Kidney epithelial cell (primary cell): Measurements from ENCODE around the gene ARID5B. TPM values are rescaled to one million over a fixed set of nuclear protein-coding genes. Genes with fewer than 3 reads are reported as not detected.

Source experiments
- DNase-seq: peaks from one replicate; pipeline ENCODE4 v3.0.0-alpha.2; 2010; ENCODE audit warnings: low read depth
- H3K27me3 ChIP-seq: 2 replicates; pipeline ENCODE4 v1.6.0; 2011; ENCODE audit warnings: low read length; ENCODE audit not compliant: control insufficient read depth, insufficient read depth
- H3K36me3 ChIP-seq: 2 replicates; pipeline ENCODE4 v1.5.1; 2011; ENCODE audit warnings: low read length; ENCODE audit not compliant: control insufficient read depth, insufficient read depth
- H3K4me3 ChIP-seq: 2 replicates; pipeline ENCODE4 v1.5.1; 2011; ENCODE audit warnings: low read depth, mild to moderate bottlenecking, control low read depth, low read length
- total RNA-seq: library from RNA; depleted of rRNA; stranded (reverse); fragments of >200 nt; gene quantifications from 2 replicates; pipeline ENCODE4 v1.2.3, GENCODE V29; 2015
- TF ChIP-seq, protein P1 (sequence below): IDR thresholded peaks from 2 replicates; pipeline ENCODE4 v1.5.1; 2011; ENCODE audit warnings: mild to moderate bottlenecking, moderate library complexity, low read length, control low read depth, inconsistent platforms; ENCODE audit not compliant: insufficient read depth, poor library complexity, severe bottlenecking

ARID5B gene
- total RNA-seq, 1 donor from 2014 or later = 11.6 TPM

DNA sequence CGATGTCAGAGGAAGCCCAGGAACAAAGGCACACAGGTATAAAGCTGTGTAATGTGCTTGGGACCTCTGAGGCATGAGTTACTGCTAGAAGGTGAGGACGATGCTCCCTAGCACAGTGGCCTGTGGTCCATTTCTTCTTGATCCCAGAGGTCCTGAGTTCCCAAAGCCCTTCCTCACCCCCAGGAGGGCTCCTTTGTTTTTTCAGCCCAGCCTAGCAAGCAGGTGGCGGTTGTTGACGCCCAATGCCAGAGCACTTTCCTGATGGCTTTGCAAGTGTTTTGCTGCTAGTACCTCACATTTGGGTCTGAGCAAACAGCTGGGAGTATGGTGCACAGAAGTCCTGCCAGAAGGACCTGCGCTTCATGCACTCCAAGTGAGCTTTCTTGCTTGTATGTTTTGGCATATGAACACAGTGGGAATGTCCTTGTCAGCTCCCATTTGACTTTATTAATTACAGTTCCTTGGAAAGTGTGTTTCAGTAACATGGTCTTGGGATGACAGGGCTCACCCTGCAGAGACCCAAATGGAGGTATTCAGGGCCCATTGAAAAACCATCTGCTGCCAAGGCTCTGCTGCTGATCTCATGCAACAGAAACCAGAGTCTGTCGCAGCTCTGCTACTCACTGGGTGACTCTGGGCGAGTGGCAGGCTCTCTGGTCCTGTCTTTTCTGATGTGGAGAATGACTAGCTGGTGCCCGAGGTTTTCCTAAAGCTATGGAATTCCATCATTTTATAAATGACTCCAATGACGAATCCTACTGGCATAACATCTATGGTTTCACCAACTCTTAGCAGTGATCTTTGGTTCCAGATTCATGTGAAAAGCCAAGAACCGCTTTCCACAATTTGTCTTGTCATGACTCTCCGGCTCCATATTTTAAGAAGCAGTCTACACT, 134.9 kb downstream of the ARID5B start:
- Histone ChIP-seq H3K36me3 (no peaks in the 10 kb centered on the region), H3K4me3 (no peak overlapping the region), H3K27me3 (no peaks in the 10 kb centered on the region)
- no peak for DNase-seq
- TF ChIP-seq, protein P1, sequence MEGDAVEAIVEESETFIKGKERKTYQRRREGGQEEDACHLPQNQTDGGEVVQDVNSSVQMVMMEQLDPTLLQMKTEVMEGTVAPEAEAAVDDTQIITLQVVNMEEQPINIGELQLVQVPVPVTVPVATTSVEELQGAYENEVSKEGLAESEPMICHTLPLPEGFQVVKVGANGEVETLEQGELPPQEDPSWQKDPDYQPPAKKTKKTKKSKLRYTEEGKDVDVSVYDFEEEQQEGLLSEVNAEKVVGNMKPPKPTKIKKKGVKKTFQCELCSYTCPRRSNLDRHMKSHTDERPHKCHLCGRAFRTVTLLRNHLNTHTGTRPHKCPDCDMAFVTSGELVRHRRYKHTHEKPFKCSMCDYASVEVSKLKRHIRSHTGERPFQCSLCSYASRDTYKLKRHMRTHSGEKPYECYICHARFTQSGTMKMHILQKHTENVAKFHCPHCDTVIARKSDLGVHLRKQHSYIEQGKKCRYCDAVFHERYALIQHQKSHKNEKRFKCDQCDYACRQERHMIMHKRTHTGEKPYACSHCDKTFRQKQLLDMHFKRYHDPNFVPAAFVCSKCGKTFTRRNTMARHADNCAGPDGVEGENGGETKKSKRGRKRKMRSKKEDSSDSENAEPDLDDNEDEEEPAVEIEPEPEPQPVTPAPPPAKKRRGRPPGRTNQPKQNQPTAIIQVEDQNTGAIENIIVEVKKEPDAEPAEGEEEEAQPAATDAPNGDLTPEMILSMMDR = no peak

DNA sequence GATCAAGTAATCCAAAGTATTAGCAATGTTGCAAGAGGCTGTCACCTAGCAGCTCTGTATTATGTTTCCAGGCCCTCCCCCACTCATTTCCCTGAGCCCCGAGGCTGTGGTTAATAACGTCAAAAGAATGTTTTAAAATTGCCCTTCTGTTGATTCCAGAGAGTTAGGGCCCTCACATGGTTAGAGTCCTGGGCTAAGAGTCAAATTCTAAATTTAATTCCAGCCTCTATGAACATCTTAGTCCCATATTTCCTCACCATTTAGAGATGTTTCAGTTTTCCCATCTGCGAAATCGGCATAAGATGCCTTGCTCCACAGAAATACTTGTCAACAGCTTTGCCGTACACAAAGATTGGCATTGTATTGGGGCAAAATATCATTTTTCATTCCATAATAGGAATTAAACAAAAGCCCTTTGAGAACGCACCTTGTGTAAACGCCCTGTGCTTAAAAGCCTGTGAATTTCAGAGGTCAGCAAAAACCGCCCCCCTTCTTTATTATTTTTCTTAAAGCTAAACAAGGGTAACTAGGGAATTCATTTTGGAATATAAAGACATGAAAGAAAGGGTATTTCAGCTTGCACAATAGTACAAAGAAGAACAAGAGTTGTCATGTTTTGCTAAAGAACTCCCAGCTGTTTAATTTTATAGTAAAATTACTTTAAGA, 135.8 kb downstream of the ARID5B start:
- Histone ChIP-seq H3K36me3 (no peaks in the 10 kb centered on the region), H3K4me3 (no peak overlapping the region), H3K27me3 (no peaks in the 10 kb centered on the region)
- TF ChIP-seq, protein P1 = no peak
- no peak for DNase-seq

DNA sequence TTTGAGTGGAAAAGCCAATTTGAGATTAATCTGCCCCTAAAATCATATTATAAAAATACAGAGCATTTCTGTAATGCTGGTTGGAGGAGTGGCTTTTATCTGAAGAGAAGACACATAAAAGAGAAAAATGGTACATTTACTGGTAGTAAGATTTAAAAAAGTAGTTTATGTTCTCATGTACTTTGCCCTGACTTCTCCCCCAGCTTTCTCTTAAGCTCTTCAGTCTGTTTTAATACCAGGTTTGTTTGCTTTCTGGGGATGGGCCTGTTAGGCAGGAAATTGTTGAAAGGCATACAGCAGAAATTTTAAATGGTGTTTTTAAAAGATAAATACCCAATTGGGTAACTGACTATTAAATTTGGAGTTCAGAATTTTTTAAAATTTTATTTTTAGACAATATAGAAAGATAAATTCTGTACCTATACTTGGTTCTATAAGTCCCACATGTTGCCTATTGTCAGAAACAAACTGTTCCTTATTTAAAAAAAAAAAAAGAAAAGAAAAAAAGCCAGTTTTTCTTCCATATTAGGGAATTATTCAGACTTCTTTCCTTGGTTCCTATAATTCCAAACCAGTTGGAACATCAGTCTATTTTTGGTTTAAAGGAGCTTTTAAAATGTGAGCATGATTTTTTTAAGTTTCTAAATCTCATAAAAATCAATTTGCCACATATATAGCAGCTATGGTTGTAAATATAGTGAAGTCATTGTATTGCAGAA, 136.6 kb downstream of the ARID5B start:
- no peaks in the 10 kb centered on the region for H3K27me3 ChIP-seq
- TF ChIP-seq, protein P1 = no peak
- H3K4me3 ChIP-seq = no peak overlapping the region
- DNase-seq = no peak
- H3K36me3 ChIP-seq = no peaks in the 10 kb centered on the region

DNA sequence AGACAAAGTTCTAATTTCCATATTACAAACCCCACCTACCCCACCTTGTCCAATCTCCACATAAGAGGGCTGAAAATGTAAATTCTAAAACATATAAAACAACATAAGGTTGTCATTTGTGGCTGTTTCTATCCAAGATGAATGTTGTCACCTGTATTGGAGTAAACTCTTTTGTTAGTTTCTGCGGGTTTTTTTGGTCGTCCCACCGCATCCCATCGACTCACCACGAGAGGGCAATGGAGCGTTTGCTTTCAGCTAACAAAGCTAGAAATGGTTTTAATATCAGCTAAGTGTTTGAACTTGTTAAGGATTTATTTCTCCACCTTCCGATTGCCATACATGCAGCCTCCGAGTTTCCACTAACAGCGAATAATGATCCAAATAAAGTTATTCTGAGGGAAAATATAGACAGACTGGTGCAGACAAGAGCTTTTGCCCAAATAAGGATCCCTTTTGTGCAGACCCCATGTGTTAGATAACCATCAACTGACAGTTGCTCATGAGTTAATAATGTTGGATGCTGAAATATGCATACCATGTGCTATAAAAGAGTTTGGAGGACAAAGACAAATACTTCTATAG, 137.2 kb downstream of the ARID5B start:
- DNase-seq = no peak
- TF ChIP-seq, protein P1 = peak; percentile 70
- H3K36me3 ChIP-seq = no peaks in the 10 kb centered on the region
- H3K27me3 ChIP-seq = no peaks in the 10 kb centered on the region
- no peak overlapping the region for H3K4me3 ChIP-seq

DNA sequence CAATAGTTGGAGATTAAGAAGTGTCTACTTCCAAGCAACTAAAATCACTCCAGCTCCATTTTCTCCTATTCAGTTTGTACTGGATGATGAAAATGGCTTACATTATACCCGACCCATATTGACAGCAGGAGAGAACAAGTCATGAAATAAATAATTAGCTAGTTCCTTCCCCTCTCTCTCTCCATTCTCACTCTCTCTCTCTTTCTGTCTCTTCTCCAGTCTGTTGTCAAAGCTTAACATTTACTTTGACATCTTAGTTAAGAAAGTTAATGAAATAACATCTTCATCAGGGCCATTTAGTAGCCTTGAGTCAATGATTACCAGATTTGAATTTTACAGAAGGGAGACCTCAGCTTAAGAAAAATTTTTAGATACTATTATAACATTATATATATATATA, 138.5 kb downstream of the ARID5B start:
- no peak overlapping the region for H3K4me3 ChIP-seq
- DNase-seq = no peak
- H3K27me3 ChIP-seq = no peaks in the 10 kb centered on the region
- TF ChIP-seq, protein P1 = no peak
- no peaks in the 10 kb centered on the region for H3K36me3 ChIP-seq
